GM12878 (cell line): ENCODE results near the gene CARD19. TPM values are rescaled to one million over a fixed set of nuclear protein-coding genes. Genes with fewer than 3 reads are reported as not detected.

ENCODE experiments used
- ATAC-seq: fragments of 200-7000 bp; cut with Tn5 transposase; 3 replicates; pipeline ENCODE4 v1.9.1; 2020; ENCODE audit warnings: mild to moderate bottlenecking, moderate library complexity
- BruUV-seq: library from RNA; stranded (reverse); fragments of 400-500 nt; replicated peaks from 2 replicates; lab custom pipeline; 2021; lab: Mats Ljungman, UMichigan
- CTCF ChIA-PET: fragments of 300-600 bp; sonication (Branson Sonifier 250); formaldehyde crosslinking; extraction: SDS; loops from one replicate; lab custom pipeline; 2021; ENCODE audit warnings: inconsistent platforms; lab: Yijun Ruan, JAX
- POLR2A ChIA-PET: fragments of 350-600 bp; formaldehyde crosslinking; extraction: SDS; loops from one replicate; lab custom pipeline; 2021; ENCODE audit warnings: inconsistent platforms; lab: Charles Lee
- RAD21 ChIA-PET: fragments of 300-600 bp; sonication (Branson Sonifier 250); formaldehyde crosslinking; loops from one replicate; lab custom pipeline; 2023; ENCODE audit warnings: antibody characterized with exemption; ENCODE audit not compliant: unreplicated experiment; lab: Charles Lee
- SMC1A ChIA-PET: fragments of 300-600 bp; sonication (Branson Sonifier 250); formaldehyde crosslinking; loops from one replicate; lab custom pipeline; 2023; ENCODE audit not compliant: unreplicated experiment, uncharacterized antibody; lab: Charles Lee
- DNase-seq: peaks from one replicate; pipeline ENCODE4 v3.0.0-alpha.2; 2011; ENCODE audit warnings: low read depth, low spot score
- FAIRE-seq: peaks from 3 replicates; lab custom pipeline; 2011; peaks lifted over from hg19 to GRCh38; lab: Jason Lieb, UNC
- H2AFZ ChIP-seq: 2 replicates; pipeline ENCODE4 v1.6.0; 2011; ENCODE audit warnings: low read depth, low read length, control low read depth; ENCODE audit not compliant: control insufficient read depth
- H3K27ac ChIP-seq: 2 replicates; pipeline ENCODE4 v1.5.1; 2011; ENCODE audit warnings: control low read depth; ENCODE audit not compliant: control insufficient read depth, insufficient read depth
- H3K27me3 ChIP-seq, 2 experiments: replicated peaks in 1 of 2; 2 replicates each; pipeline versions ENCODE4 v1.6.0 to v1.6.1; 2011; ENCODE audit warnings: low read length in 1 of 2; ENCODE audit not compliant: control insufficient read depth in 2 of 2, insufficient read depth in 2 of 2
- H3K36me3 ChIP-seq, 2 experiments: 2 replicates each; pipeline ENCODE4 v1.5.1; 2011; ENCODE audit warnings: low read length in 1 of 2; ENCODE audit not compliant: control insufficient read depth in 2 of 2, insufficient read depth in 2 of 2
- H3K4me1 ChIP-seq: 2 replicates; pipeline ENCODE4 v1.6.1; 2011; ENCODE audit warnings: mild to moderate bottlenecking, low read length, moderate library complexity, mixed read lengths; ENCODE audit not compliant: control insufficient read depth, insufficient read depth
- H3K4me2 ChIP-seq: 2 replicates; pipeline ENCODE4 v1.6.0; 2011; ENCODE audit warnings: control low read depth; ENCODE audit not compliant: control insufficient read depth, insufficient read depth
- H3K4me3 ChIP-seq: fragments of 200-600 bp; sonication (generic); 2 replicates; pipeline ENCODE4 v1.5.1; 2016
- H3K79me2 ChIP-seq: 2 replicates; pipeline ENCODE4 v1.6.0; 2011; ENCODE audit warnings: low read length; ENCODE audit not compliant: control insufficient read depth, insufficient read depth
- H3K9ac ChIP-seq: 2 replicates; pipeline ENCODE4 v1.8.0; 2011; ENCODE audit warnings: low read length, control low read depth, mixed read lengths; ENCODE audit not compliant: control insufficient read depth, insufficient read depth
- H3K9me3 ChIP-seq: replicated peaks from 3 replicates; pipeline ENCODE4 v1.5.1; 2011; ENCODE audit warnings: mild to moderate bottlenecking, low read length; ENCODE audit not compliant: control insufficient read depth, insufficient read depth
- H4K20me1 ChIP-seq: 2 replicates; pipeline ENCODE4 v1.6.0; 2011; ENCODE audit not compliant: control insufficient read depth, insufficient read depth
- CBX3 ChIP-seq: fragments of 200-600 bp; sonication (generic); IDR thresholded peaks from 2 replicates; pipeline ENCODE4 v1.6.1; 2016; ENCODE audit warnings: low read depth, borderline replicate concordance
- CHD1 ChIP-seq: IDR thresholded peaks from 2 replicates; pipeline ENCODE4 v1.6.1; 2012; ENCODE audit warnings: low read depth, low read length, improper control_type of control experiment
- CHD2 ChIP-seq: IDR thresholded peaks from 2 replicates; pipeline ENCODE4 v1.6.1; 2011; ENCODE audit warnings: low read depth, low read length, improper control_type of control experiment, borderline replicate concordance
- CHD4 ChIP-seq: fragments of 200-600 bp; sonication (generic); IDR thresholded peaks from 2 replicates; pipeline ENCODE4 v1.6.1; 2016; ENCODE audit warnings: mild to moderate bottlenecking
- EP300 ChIP-seq, 2 experiments: fragments of 150-350 bp in 1 of 2; IDR thresholded peaks; 2 replicates each; pipeline ENCODE4 v1.6.1; 2011 to 2012; ENCODE audit warnings: low read depth in 2 of 2, low read length in 2 of 2, borderline replicate concordance in 1 of 2, improper control_type of control experiment in 1 of 2, inconsistent platforms in 1 of 2; ENCODE audit not compliant: control insufficient read depth in 1 of 2
- GATAD2B ChIP-seq: fragments of 450-650 bp; conservative IDR thresholded peaks from 2 replicates; pipeline ENCODE4 v1.6.1; 2017; ENCODE audit warnings: low read depth, mild to moderate bottlenecking, moderate library complexity
- HDGF ChIP-seq: fragments of 450-650 bp; IDR thresholded peaks from 2 replicates; pipeline ENCODE4 v1.6.1; 2016; ENCODE audit warnings: antibody characterized with exemption
- IKZF1 ChIP-seq: fragments of 450-650 bp; conservative IDR thresholded peaks from 2 replicates; pipeline ENCODE4 v1.6.1; 2017; ENCODE audit warnings: antibody characterized with exemption, mild to moderate bottlenecking
- LARP7 ChIP-seq: fragments of 450-650 bp; IDR thresholded peaks from 2 replicates; pipeline ENCODE4 v1.6.1; 2017; ENCODE audit warnings: mild to moderate bottlenecking
- MYB ChIP-seq: fragments of 150-350 bp; IDR thresholded peaks from 2 replicates; pipeline ENCODE4 v1.6.1; 2014; ENCODE audit warnings: mild to moderate bottlenecking, low read depth, low read length, borderline replicate concordance
- NFYA ChIP-seq: IDR thresholded peaks from 2 replicates; pipeline ENCODE4 v1.6.1; 2011; ENCODE audit warnings: low read depth, mild to moderate bottlenecking, low read length, improper control_type of control experiment, borderline replicate concordance
- PAX8 ChIP-seq: fragments of 450-650 bp; IDR thresholded peaks from 2 replicates; pipeline ENCODE4 v1.6.1; 2017; ENCODE audit warnings: mild to moderate bottlenecking, moderate library complexity
- POLR2A ChIP-seq: IDR thresholded peaks from 2 replicates; pipeline ENCODE4 v1.6.1; 2011; ENCODE audit warnings: low read depth, mild to moderate bottlenecking, low read length
- POLR2AphosphoS5 ChIP-seq: IDR thresholded peaks from 2 replicates; pipeline ENCODE4 v1.6.1; 2011; ENCODE audit warnings: mild to moderate bottlenecking, low read length, inconsistent platforms
- RCOR1 ChIP-seq: conservative IDR thresholded peaks from 2 replicates; pipeline ENCODE4 v1.6.1; 2012; ENCODE audit warnings: low read depth, low read length, improper control_type of control experiment
- SRF ChIP-seq, 2 experiments: IDR thresholded peaks; 2 replicates each; pipeline ENCODE4 v1.6.1; 2011; ENCODE audit warnings: low read depth in 2 of 2, low read length in 2 of 2, mild to moderate bottlenecking in 1 of 2, moderate library complexity in 1 of 2
- TAF1 ChIP-seq: IDR thresholded peaks from 2 replicates; pipeline ENCODE4 v1.6.1; 2011; ENCODE audit warnings: mild to moderate bottlenecking, low read depth, low read length, borderline replicate concordance
- TCF12 ChIP-seq: IDR thresholded peaks from 2 replicates; pipeline ENCODE4 v1.6.1; 2011; ENCODE audit warnings: low read depth, mild to moderate bottlenecking, low read length
- ZNF24 ChIP-seq: fragments of 450-650 bp; IDR thresholded peaks from 2 replicates; pipeline ENCODE4 v1.6.1; 2017; ENCODE audit warnings: antibody characterized with exemption, mild to moderate bottlenecking
- ZSCAN29 ChIP-seq: fragments of 450-650 bp; IDR thresholded peaks from 2 replicates; pipeline ENCODE4 v1.6.1; 2017; ENCODE audit warnings: mild to moderate bottlenecking, moderate library complexity
- WGBS: methylation state at CpG from one replicate; pipeline ENCODE4 v1.1.6; 2016; ENCODE audit warnings: low lambda C conversion rate; ENCODE audit not compliant: insufficient replicate concordance, insufficient coverage; ENCODE audit errors: missing lambda C conversion rate; 5-methylcytosine and 5-hydroxymethylcytosine counted together
- in situ Hi-C: fragments of 300-500 bp; cut with MboI; formaldehyde crosslinking; loops from 9 replicates; pipeline ENCODE4 v1.14.3; 2018; ENCODE audit warnings: mixed read lengths
- intact Hi-C: fragments of 100-400 bp; cut with micrococcal nuclease; formaldehyde crosslinking; loops from one replicate; pipeline ENCODE4 v1.14.2; 2022; ENCODE audit not compliant: unreplicated experiment
- polyA plus RNA-seq, 11 experiments: library from polyadenylated mRNA; depleted of rRNA in 4 of 11; unstranded in 6 of 11; stranded (reverse) in 5 of 11; fragments of >200 nt; fragmentation: Nextera tagmentation in 4 of 11; fragmentation: Illumina TruSeq in 1 of 11; extraction: Ambion mirVana in 4 of 11; extraction: Trizol in 1 of 11; gene quantifications; 1 replicate in 1 of 11; 2 replicates in 10 of 11; pipeline versions ENCODE4 v1.2.1 to v1.2.3, GENCODE V29; 2011 to 2016; ENCODE audit warnings: inconsistent platforms in 2 of 11, missing spikeins in 2 of 11, low read depth in 1 of 11
- total RNA-seq, 4 experiments: library from RNA; depleted of rRNA in 3 of 4; stranded (reverse); fragments of >200 nt in 3 of 4; fragmentation: Illumina TruSeq in 1 of 4; extraction: Trizol in 1 of 4; gene quantifications; 2 replicates each; pipeline versions ENCODE4 v1.2.1 to v1.2.3, GENCODE V29; 2013 to 2021
- TF ChIP-seq, protein P1 (sequence below): IDR thresholded peaks from 2 replicates; pipeline ENCODE4 v1.6.1; 2011; ENCODE audit warnings: mild to moderate bottlenecking, low read depth, low read length, moderate library complexity; ENCODE audit not compliant: insufficient replicate concordance

CARD19 gene
- total and polyA plus RNA-seq, 10 of the 15 experiments (the other 5 are each of a cell fraction or from before 2014, with no cell fraction given), result 0.61 to 41.6 (median 19.9) TPM

DNA sequence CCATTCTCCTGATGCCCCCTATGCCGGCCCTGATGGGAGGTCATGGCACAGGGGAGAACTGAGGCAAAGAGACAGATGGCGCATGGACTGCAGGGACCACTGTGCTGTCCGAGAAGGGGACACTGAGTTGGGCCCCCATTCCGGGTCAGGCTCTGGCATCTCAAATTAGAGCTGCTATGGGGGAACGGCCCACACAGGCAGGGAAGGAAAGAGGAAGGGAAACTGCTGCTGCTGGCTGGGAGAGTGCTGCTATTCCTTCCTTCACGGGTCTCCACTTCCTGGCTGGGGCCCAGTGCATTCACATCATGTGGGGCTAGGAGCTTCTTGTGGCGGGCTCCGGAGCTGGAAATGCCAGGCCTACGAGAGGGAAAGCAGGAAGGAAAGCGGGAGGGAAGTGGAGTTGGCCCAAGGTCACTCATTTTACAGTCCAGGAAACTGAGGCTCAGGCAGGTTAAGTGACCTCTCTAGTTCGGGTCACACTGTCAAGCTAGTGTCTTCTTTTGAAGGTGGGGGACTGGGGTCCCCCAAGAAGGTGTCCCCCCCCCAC is 1.3 kb upstream of the CARD19 start (continued):
- TF ChIP-seq SRF (IDR thresholded peaks at IDR 0.05; ENCODE audit: low read depth in 2 of 2, low read length in 2 of 2) (0 out of 4 replicates have a peak, but pooled peaks of 1 of the 2 experiments have one; percentile 49), POLR2A (0 out of 2 replicates have a peak, but pooled peaks have one; percentile 38), IKZF1 (peak; percentile 94), POLR2AphosphoS5 (peak; percentile 88), PAX8 (no peak), EP300 (IDR thresholded peaks at IDR 0.05; ENCODE audit: borderline replicate concordance in 1 of 2, control insufficient read depth in 1 of 2, low read depth in 2 of 2, low read length in 2 of 2) (peak in 1 of 2 experiments; percentile 59; a peak in 1 of 4 replicates), ZNF24 (no peak), MYB (no peak)

DNA sequence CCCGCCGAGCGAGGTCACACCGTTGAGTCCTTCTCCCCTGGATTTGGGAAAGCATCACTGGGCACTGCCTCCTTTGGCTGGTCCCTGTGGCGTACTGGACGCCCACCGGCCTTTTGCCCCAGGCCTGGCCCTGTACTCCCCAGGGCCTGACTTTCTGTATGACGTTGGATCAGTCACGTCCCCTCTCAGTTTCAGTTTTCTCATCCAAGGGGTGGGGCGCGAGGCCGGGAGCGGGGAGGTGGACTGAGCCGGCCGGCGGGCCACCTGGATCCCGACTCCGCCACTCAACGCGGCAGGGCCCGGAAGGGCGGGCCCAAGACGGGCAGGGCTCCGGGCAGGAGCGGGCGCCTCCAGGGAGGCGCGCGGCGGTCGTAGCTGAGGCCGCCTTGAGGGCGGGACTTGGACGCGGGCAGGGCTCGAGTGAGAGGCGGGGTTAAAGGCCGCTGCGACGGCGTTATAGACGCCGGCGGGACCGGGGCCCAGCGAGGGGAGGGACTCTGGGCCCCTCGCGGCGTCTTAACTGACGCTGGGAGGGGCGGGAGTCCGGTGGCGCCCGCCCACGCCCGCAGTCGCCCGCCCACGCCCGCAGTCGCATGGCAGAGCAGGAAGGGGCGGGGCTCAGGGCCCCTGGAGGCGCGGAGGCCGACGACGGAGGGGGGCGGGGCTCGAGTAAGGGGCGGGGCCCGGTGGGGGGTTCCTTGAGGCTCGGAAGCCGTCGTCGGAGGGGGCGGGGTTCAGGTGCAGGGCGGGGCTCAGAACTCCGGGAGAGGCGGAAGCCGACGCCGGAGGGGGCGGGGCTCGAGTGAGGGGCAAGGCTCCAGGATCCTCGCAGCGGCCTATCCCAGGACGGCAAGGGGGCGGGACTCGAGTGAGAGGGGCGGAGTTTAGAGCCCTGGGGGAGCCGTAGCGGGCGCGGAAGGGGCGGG is 549 bp upstream of the CARD19 start:
- Histone ChIP-seq H3K9ac (peak overlapping the region; percentile 97), H4K20me1 (no peaks in the 10 kb centered on the region), H3K4me3 (peak overlapping the region; percentile 54), H3K4me2 (peak overlapping the region; percentile 95), H3K27me3 (no peaks in the 10 kb centered on the region), H3K27ac (peak overlapping the region; percentile 99), H2AFZ (peak overlapping the region; percentile 46), H3K79me2 (peaks cover 20% of the 10 kb centered on the region), H3K4me1 (peaks cover 61% of the 10 kb centered on the region), H3K9me3 (peaks cover 7% of the 10 kb centered on the region), H3K36me3 (no peaks in the 10 kb centered on the region)
- ChIA-PET CTCF (interaction anchor here (0.8 to 5.3 kb wide), 5 partner anchors 10 to 379 kb away, joined by 3 to 44 read pairs (median 4); partner anchors contain the start of gene NINJ1), RAD21 (interaction anchor here (0.6 to 5.4 kb wide), 7 partner anchors 13 to 93 kb away, joined by 3 to 23 read pairs (median 8); partner anchors contain the start of gene NINJ1), SMC1A (interaction anchor here (1.0 to 1.6 kb wide), 7 partner anchors 9 to 36 kb away, joined by 3 to 11 read pairs (median 6); no protein-coding TSS in a partner anchor), POLR2A (interaction anchor here (0.6 to 2.9 kb wide), 14 partner anchors 9 to 131 kb away, joined by 3 to 36 read pairs (median 4); partner anchors contain the start of gene NINJ1)
- peak; percentile 76 for FAIRE-seq
- peak; percentile 81 for ATAC-seq
- intact Hi-C loops, result loop anchor here (1.0 to 5.0 kb wide), 2 partner anchors 31 to 357 kb away; partner anchors contain the start of genes FAM120A and FAM120AOS
- TSS peak; percentile 75 for BruUV-seq
- WGBS, result under 1% methylated on average over 61 of the region's 95 CpGs
- in situ Hi-C loops, result no loop called here
- DNase-seq, result peak; percentile 85
- TF ChIP-seq RCOR1, result no peak
- TF ChIP-seq CBX3, result no peak
- 0 out of 2 replicates have a peak, but pooled peaks have one; percentile 54 for TF ChIP-seq TAF1
- TF ChIP-seq ZSCAN29, result no peak
- TF ChIP-seq GATAD2B, result peak; percentile 70; the same call in 1 of the 2 replicates
- no peak for TF ChIP-seq NFYA
- TF ChIP-seq CHD1, result no peak
- no peak; the same call in 1 of the 2 replicates for TF ChIP-seq CHD2
- no peak for TF ChIP-seq CHD4
- 0 out of 2 replicates have a peak, but pooled peaks have one; percentile 42 for TF ChIP-seq HDGF
- TF ChIP-seq, protein P1, sequence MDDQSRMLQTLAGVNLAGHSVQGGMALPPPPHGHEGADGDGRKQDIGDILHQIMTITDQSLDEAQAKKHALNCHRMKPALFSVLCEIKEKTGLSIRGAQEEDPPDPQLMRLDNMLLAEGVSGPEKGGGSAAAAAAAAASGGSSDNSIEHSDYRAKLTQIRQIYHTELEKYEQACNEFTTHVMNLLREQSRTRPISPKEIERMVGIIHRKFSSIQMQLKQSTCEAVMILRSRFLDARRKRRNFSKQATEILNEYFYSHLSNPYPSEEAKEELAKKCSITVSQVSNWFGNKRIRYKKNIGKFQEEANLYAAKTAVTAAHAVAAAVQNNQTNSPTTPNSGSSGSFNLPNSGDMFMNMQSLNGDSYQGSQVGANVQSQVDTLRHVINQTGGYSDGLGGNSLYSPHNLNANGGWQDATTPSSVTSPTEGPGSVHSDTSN, result peak; percentile 57
- TF ChIP-seq POLR2A, result peak; percentile 78
- no peak for TF ChIP-seq TCF12
- TF ChIP-seq LARP7, result peak; percentile 69; the same call in 1 of the 2 replicates
